Measurements from ENCODE around the gene PIAS2.
"Not testable (repeated sequence)": the region's sequence is repeated elsewhere in the genome, so short reads cannot be mapped to it uniquely, and the experiment has no call there.

PIAS2 gene

DNA sequence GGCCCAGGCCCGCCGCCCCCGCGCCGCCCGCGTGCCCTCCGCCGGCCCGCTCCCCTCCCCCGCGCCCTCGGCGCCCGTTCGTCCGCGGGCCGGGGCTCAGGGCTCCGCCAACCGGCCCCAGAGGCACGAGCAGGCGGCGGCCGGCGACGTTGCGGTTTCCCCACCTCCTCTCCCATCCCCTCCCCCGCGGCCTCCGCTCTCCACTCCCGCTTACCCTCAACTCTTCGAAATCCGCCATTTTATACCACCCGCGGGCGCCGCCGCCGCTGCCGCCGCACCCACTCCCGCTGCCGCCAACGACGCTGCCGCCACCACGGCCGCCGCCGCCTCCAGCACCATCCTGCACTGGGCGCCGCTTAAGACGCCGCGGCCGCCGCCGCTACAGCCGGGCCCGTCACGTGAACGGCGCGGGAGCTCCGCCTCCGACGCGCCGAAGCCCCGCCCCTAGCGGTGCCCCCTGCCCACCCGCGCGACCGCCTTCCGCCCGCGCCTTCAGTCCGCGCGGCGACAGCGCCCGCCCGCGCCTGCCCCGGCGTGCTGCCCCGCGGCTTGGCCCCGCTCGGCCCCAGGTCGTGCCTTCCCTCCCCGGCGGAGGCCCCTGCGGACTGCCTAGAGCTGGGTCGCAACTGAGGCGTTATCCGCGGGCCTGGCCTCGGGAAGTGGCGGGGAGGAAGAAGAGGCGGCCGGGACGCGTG is at the start of gene PIAS2, which contains the start of gene KATNAL2:
Gene PIAS2 (minus strand): TSS at position 400 of the 695 bp plus-strand sequence. CDS start 162 bp downstream, at position 238.
Gene KATNAL2 (plus strand): TSS at position 495 of the 695 bp plus-strand sequence. CDS start 29,271 bp downstream, outside the sequence.
- peak; percentile 50 for DNase-seq (ENCODE audit: low spot score)

DNA sequence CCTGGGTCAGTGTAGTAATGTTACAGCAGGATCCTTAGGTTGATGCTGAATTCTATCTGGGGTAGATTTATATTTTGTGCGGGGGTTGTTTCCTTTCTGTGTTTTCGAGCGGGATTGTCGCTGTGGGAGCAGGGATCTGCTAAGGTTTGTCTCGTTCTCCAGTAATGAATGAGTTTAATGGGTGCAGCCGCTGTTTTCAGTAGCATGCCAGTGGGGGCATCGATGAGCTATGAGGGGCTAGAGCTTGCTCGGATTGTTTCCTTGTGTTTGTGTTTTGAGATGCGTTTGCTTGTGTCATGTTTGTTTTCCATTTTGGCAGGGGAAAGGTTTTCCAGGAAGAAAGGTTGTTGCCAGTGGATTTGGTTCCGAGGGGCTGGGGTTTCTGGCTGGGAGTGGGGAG is 49.0 kb upstream of the PIAS2 start:
- DNase-seq (ENCODE audit: low spot score): not testable (repeated sequence)

GRCh38 chr18:46964579-46965293 is 47.4 kb upstream of the PIAS2 start:
- DNase-seq (ENCODE audit: low spot score): not testable (repeated sequence)

- not testable (repeated sequence) for DNase-seq (ENCODE audit: low spot score)
Measured at GRCh38 chr18:46963656-46964578, 46.6 kb upstream of the PIAS2 start.

DNA sequence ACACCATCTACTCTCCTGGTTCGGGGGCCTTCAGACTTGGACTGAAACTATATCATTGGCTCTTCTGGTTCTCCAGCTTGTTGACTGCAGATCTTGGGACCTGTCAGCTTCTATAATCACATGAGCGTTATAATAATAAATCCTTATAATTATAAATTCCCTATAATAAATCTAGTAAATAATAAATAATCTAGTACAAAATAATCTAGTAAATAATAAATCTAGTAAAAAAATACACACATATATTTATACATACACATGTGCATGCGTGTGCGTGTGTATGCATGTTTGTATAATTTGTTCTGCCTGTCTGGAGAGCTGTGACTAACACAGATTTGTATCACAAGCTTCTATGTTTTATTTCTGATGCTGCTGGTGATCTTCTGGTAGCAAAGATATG is 40.9 kb upstream of the PIAS2 start:
- DNase-seq (ENCODE audit: low spot score): no peak

DNA sequence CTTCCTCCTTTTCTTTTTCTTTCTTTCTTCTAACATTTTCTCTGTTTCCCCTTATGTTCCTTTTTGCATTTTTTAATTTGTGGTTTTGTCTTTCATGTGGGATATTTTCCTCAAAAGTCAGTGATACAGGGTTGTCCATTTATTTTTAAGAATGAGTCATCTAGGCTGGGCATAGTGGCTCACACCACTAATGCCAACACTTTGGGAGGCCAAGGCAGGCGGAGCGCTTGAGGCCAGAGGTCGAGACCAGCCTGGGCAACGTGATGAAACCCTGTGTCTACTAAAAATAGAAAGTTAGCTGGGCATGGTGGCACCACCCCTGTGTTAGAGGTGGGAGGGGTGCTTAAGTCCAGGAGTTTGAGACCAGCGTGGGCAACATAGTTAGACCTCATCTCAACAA is 35.9 kb upstream of the PIAS2 start:
- DNase-seq (ENCODE audit: low spot score): no peak

DNA sequence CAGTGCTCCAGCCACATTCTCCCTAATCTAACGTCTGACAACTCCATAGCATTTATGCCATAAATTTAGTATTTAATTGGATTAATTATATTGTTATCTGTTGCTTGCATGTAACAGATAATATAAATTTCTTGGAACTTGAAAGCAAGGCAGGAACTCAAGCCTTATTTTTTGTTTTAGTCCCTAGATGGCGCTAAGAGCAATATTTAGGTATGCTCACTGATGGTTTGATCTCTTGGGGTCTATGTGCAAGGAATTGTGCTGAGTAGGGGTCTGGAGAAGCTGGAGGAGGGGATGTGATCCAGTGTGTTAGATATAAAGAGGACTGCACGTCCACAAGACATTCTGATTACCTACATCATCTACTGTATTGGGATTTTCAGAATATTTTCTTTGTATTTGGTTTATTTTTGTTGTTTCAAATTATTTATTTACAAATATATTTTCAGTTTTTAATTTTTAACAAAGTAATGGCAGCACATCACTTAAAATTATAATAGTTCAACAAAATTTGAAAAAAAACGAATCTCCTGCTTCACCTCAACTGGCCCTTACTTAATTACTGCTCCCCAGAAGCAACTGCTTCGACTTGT is 32.9 kb upstream of the PIAS2 start:
- peak; percentile 32 for DNase-seq (ENCODE audit: low spot score)

- no peak for DNase-seq (ENCODE audit: low spot score)
Measured at GRCh38 chr18:46946656-46947282, 29.5 kb upstream of the PIAS2 start.

GRCh38 chr18:46942646-46943045 is 25.3 kb upstream of the PIAS2 start:
- no peak for DNase-seq (ENCODE audit: low spot score)

GRCh38 chr18:46939998-46940571 is 22.8 kb upstream of the PIAS2 start:
- DNase-seq (ENCODE audit: low spot score): no peak

- DNase-seq (ENCODE audit: low spot score): no peak
Measured at GRCh38 chr18:46939337-46939963, 22.1 kb upstream of the PIAS2 start.

- DNase-seq (ENCODE audit: low spot score): no peak
Measured at GRCh38 chr18:46920653-46921052, 3.3 kb upstream of the PIAS2 start.

GRCh38 chr18:46920067-46920466 is 2.8 kb upstream of the PIAS2 start:
- DNase-seq (ENCODE audit: low spot score): no peak

- DNase-seq (ENCODE audit: low spot score): no peak
Measured at GRCh38 chr18:46917803-46918600, 695 bp upstream of the PIAS2 start.

DNA sequence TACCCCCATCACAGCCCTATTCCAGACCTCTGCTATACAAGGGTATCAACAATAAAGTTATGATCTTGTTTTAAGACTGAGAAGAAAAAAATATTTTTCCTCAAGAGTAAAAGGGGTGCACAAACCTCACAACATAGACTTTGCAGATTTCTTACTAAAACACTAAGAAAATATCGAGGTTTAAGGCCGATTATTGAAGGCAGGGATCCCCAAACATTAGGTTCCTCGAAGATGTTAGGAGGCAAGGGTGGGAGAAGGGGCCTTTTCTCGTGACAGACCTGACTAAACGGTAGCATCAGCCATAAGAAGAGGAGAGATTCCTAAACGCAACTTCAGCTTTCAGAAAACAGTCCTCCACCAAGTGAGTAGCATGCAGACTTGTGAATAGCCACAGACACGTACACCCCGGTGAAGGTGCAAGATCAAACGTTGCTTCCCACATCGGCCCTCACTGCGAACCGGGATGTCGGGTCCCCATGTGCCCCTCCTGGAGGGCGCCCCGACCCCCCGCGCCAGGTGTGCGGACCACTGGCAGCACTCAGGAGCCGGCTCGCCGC is 678 bp downstream of the PIAS2 start:
- DNase-seq (ENCODE audit: low spot score): no peak

DNA sequence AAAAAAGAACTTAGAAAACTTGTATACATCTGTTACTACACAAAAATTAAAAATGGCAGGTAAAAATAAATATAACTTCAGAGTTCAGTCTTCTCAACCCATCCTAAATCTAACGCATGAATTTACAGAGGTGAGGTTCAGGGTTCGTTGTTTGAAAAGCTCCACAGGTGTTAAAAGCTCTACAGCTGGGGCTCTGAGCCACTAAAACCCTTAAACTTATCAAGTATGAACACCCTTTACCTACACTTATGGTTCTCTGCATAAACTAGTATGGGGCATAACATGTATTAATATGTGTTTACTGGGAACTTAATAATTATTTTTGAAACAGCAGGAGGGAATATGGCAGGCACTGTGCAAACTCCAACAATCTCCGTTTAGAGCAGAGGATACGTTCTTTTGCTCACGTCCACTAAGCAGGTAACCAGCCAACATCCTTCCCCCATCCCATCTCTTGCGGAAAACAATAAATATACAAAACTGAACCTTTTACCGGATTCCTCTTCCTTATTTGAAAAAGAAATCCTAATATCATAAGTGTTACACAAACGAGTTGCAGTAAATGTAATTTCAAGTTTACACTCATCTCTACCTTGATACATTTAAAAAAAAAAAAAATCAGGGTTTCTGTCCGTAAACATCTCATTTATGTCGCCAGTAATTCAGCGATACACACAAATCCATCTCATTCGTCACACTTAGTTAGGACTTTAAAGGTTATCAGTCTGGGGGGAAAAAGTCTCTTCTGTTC is 1.3 kb downstream of the PIAS2 start:
- DNase-seq (ENCODE audit: low spot score): no peak

DNA sequence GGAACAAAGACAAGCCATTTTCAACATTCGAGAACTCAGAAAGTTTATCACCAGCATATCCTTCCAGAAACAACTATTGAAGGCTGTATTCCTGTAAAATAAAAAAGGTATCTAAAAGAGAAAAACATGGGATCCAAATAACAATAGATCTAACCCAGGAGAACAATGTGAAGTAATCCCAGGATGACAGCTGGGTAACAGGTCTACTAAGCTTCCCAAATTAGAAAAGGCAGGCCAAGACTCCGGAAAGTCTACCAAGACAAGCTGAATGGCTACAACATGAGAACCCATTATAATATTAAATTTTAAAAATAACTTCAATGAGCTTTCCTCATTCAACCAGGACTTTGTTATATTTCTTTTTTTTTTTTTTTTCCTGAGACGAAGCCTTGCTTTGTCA is 6.5 kb downstream of the PIAS2 start:
- DNase-seq (ENCODE audit: low spot score): no peak

- DNase-seq (ENCODE audit: low spot score): no peak
Measured at GRCh38 chr18:46909497-46909896, 7.8 kb downstream of the PIAS2 start.

- no peak for DNase-seq (ENCODE audit: low spot score)
Measured at GRCh38 chr18:46903406-46903805, 13.9 kb downstream of the PIAS2 start.
